GM10266 (cell line): ENCODE data around the gene CAVIN3.

ENCODE experiments used
- DNase-seq: peaks from one replicate; pipeline ENCODE4 v3.0.0; 2012; ENCODE audit errors: extremely low spot score
- TF ChIP-seq, protein P1 (sequence below): IDR thresholded peaks from 2 replicates; pipeline ENCODE4 v1.5.1; 2012; ENCODE audit warnings: mild to moderate bottlenecking, low read depth; ENCODE audit not compliant: control insufficient read depth, insufficient read depth; ENCODE audit errors: missing control alignments

Gene CAVIN3

DNA sequence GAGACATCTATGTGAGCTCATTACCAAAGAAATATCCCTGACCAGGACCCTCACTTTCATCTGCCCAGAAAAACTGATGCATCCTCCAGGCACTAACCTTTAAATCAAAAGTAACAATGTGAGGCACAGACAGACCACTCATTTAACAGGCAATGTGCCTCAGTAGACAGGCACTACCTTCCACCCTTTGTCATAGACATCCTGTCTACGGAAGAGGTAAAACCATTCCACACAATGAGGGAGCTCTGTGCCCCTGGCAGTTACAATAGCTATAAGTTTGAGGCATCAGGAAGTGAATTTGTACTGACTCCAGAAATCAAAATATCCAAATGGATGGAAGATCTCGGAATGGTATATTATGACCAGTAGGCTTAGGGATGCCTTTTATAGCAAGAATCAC, 6.7 kb upstream of the CAVIN3 start:
- DNase-seq = no peak
- TF ChIP-seq, protein P1, sequence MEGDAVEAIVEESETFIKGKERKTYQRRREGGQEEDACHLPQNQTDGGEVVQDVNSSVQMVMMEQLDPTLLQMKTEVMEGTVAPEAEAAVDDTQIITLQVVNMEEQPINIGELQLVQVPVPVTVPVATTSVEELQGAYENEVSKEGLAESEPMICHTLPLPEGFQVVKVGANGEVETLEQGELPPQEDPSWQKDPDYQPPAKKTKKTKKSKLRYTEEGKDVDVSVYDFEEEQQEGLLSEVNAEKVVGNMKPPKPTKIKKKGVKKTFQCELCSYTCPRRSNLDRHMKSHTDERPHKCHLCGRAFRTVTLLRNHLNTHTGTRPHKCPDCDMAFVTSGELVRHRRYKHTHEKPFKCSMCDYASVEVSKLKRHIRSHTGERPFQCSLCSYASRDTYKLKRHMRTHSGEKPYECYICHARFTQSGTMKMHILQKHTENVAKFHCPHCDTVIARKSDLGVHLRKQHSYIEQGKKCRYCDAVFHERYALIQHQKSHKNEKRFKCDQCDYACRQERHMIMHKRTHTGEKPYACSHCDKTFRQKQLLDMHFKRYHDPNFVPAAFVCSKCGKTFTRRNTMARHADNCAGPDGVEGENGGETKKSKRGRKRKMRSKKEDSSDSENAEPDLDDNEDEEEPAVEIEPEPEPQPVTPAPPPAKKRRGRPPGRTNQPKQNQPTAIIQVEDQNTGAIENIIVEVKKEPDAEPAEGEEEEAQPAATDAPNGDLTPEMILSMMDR = no peak

DNA sequence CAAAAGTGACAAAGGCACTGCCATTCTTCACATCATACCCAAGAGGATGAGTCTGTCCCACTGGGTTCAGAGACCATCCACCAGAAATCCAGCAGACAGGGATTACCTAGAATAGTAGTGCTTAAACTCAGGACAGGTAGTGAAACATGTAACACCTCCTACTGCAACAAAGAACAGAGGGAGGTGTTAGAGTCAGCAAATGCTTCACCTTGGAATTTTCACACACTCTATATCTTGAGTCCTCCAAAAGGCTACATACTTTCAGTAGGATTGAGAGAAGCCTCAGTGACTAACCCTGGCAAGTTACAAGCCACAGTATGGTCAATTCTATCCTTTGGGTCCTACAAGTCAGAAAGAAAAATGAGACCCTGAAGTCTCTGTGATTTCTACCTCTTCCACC, 6.0 kb upstream of the CAVIN3 start:
- DNase-seq = no peak
- TF ChIP-seq, protein P1 = no peak

DNA sequence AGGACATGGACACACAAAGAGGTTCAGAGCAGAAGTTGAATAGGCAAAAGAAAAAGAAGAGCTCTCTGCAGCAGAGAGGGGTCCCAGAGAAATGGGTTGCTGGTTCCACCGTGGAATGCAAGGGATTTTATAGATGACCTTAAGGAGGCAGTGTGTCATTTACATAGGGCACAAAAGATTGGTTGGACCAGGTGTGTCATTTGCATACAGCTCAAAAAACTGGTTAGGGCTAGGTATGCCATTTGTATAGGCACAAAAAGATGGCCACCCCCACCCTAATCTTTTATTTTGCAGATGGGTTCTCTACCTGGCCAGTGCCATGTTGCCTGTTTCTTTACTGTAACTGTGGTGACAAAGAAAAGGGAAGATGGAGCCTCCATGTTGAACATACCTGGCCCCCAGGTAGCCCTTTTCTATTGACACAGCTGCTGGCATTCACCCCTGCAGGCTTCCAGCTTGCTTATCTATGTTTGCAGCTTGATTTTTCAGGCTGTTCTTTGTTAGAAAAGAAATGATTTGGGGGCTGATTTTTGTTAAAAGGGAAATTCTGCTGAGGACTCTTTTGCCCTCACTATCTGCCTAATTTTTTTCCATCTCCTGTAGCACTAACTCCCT, 3.1 kb upstream of the CAVIN3 start:
- TF ChIP-seq, protein P1 = no peak
- no peak for DNase-seq

DNA sequence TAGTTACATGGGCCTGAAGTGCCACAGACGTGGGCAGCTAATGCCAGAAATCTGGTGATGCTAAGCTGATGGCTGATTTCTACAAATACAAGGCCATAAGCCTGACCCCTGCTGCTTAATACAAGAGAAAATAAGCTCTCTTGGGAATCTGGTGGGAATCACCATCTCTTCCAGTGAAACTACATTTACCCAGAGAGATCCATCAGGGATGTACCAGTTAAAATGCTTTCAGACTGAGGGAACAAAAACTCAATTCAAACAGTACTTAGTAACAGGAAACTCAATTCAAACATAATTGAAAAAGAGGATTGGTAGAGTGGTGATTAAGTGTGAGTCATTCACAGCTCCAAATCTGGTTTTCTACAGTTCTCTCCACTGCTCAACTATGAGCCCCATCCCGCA, 1.7 kb upstream of the CAVIN3 start:
- DNase-seq = no peak

DNA sequence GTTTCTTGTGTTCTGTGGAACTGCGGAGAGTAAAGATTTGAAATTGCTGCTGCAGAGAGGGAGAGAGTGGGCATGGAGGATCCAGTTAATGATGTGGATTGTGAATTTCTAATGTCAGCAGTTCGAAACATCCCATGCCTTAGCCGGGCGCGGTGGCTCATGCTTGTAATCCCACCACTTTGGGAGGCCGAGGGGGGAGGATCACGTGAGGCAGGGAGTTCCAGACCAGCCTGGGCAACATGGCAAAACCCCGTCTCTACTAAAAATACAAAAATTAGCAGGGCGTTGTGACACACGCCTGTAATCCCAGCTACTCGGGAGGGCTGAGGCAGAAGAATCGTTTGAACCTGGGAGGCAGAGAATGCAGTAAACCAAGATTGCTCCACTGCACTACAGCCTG, 1.1 kb upstream of the CAVIN3 start:
- TF ChIP-seq, protein P1 = no peak
- no peak for DNase-seq

More for the DNA sequence above, 1.7 kb upstream of the CAVIN3 start:
- TF ChIP-seq, protein P1 = no peak

DNA sequence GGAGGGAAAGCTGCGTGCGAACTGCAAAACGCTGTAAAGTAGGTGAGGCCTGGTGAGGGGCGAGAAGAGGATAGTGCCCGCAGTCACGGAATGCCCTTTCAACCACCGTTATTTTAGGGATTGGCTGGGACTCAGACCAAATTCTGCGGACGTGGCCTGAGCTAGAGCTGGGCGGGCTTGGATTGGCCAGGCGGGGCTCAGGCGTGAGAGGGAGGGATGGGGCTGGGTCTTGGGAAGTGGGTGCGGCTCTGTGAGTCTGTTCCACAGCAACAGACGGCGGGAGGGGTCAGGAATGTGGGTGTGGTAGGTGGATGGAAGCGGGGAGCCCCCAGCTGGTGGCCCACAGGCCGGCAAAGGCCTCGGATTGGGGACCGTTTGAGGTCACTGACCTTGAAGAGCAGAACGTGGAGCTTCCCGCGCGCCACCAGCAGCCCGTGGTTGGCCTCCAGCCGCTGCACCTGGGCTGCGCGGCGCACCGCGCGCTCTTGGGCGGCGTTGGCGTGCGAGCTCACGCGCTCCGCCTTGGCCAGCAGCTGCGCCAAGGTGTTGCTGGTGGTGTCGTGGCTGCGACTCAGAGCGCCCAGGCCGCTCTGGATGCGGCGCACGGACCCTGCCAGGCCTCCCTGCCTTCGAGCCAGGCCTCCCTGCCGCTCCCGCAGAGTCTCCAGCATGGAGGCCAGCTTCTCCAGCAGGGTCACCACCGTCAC, 444 bp downstream of the CAVIN3 start:
- peak; percentile 42 for DNase-seq
- TF ChIP-seq, protein P1 = no peak

DNA sequence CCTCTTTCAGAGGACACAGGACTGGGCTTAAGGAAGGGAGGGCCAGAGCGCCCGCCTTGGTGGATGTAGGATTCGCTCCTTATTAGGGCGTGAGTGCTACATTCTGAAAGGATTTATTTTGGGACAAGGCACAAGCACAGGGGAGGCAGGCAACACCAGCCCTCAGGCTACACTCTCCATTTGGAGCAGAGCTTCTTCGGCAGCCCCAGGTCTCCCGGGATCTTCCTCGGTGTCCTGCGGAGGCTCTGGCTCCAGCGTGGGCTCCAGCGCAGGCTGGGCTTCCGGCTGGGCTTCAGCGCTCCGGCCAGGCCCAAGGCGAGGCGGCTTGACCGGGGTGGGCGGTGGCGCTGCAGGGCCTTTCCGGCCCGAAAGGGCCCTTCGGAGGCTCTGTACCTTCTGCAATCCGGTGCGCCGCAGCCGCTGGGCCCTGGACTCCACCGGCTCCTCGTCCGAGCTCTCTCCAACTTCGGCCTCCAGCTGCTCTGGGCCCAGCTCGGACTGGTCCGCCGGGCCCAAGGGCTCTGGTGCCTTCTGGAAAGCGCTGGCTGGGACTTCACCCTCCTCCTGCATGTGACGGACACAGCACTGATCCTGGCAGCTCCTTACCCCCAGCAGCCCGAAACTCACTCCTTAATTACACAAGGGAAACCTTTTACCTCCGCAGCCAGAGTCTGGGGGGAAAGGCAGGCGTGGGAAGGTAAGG, 1.1 kb downstream of the CAVIN3 start:
- DNase-seq = no peak
- TF ChIP-seq, protein P1 = no peak
